ENCODE results near the gene BRMS1L. TPM values are rescaled to one million over a fixed set of nuclear protein-coding genes. Genes with fewer than 3 reads are reported as not detected.

BRMS1L gene
- total RNA-seq, 1 experiment from 2014 or later = 8.0 TPM

- no peak overlapping the region for H3K4me2 ChIP-seq
- ChIA-PET CTCF (interaction anchor here (0.9 to 1.7 kb wide), 3 partner anchors 178 to 646 kb away, joined by 3 to 8 read pairs (median 5); no protein-coding TSS in a partner anchor), POLR2A (ENCODE audit: unreplicated experiment) (interaction anchor here (0.6 kb wide), 1 partner anchor 190 kb away, joined by 3 read pairs; no protein-coding TSS in a partner anchor)
- BruUV-seq (replicated peaks) = no TSS peak
- no peak overlapping the region for H2AFZ ChIP-seq
- no peaks in the 10 kb centered on the region for H3K9me3 ChIP-seq (ENCODE audit: insufficient read depth, low read depth)
- H3K4me1 ChIP-seq (replicated peaks; ENCODE audit: insufficient read depth) = peaks cover 29% of the 10 kb centered on the region
- no peaks in the 10 kb centered on the region for H3K27me3 ChIP-seq (ENCODE audit: insufficient read depth, low read depth)
- H3K9me2 ChIP-seq (ENCODE audit: insufficient read depth) = no peaks in the 10 kb centered on the region
- no peaks in the 10 kb centered on the region for H3K79me2 ChIP-seq (ENCODE audit: low read depth)
- H4K20me1 ChIP-seq (ENCODE audit: insufficient read depth) = no peaks in the 10 kb centered on the region
- no peaks in the 10 kb centered on the region for H3K36me3 ChIP-seq (ENCODE audit: low read depth)
- H3F3A ChIP-seq (ENCODE audit: insufficient read depth, low read depth) = peaks cover 7% of the 10 kb centered on the region; the same call in 1 of the 2 replicates
- intact Hi-C loops (cut with micrococcal nuclease; ENCODE audit: unreplicated experiment) = loop anchor here (5.0 kb wide), 2 partner anchors 493 to 648 kb away; no protein-coding TSS in a partner anchor
- DNase-seq = no peak
- H3K27ac ChIP-seq = no peak overlapping the region
- H3K4me3 ChIP-seq = no peak overlapping the region
- TF ChIP-seq CTCF (conservative IDR thresholded peaks at IDR 0.05) (no peak), EZH2 (IDR thresholded peaks at IDR 0.05; ENCODE audit: low read depth) (no peak)
Observed at GRCh38 chr14:35879151-35879648, 53.1 kb downstream of the BRMS1L start.

- no TSS peak for BruUV-seq (replicated peaks)
- peaks cover 29% of the 10 kb centered on the region for H3K4me1 ChIP-seq (replicated peaks; ENCODE audit: insufficient read depth)
- no peak for TF ChIP-seq EZH2 (IDR thresholded peaks at IDR 0.05; ENCODE audit: low read depth)
- TF ChIP-seq CTCF (conservative IDR thresholded peaks at IDR 0.05) = peak; percentile 62
- no peak overlapping the region for H3K27ac ChIP-seq
- no peaks in the 10 kb centered on the region for H3K9me2 ChIP-seq (ENCODE audit: insufficient read depth)
- POLR2A ChIA-PET (ENCODE audit: unreplicated experiment) = interaction anchor here (0.6 kb wide), 1 partner anchor 190 kb away, joined by 3 read pairs; no protein-coding TSS in a partner anchor
- H3K27me3 ChIP-seq (ENCODE audit: insufficient read depth, low read depth) = no peaks in the 10 kb centered on the region
- no peak for DNase-seq
- CTCF ChIA-PET = interaction anchor here (0.9 to 1.7 kb wide), 3 partner anchors 178 to 645 kb away, joined by 3 to 8 read pairs (median 5); no protein-coding TSS in a partner anchor
- H3K79me2 ChIP-seq (ENCODE audit: low read depth) = no peaks in the 10 kb centered on the region
- H3K4me2 ChIP-seq = no peak overlapping the region
- no peak overlapping the region for H2AFZ ChIP-seq
- no peaks in the 10 kb centered on the region for H3K9me3 ChIP-seq (ENCODE audit: insufficient read depth, low read depth)
- no peaks in the 10 kb centered on the region for H4K20me1 ChIP-seq (ENCODE audit: insufficient read depth)
- peaks cover 7% of the 10 kb centered on the region; the same call in 1 of the 2 replicates for H3F3A ChIP-seq (ENCODE audit: insufficient read depth, low read depth)
- H3K4me3 ChIP-seq = no peak overlapping the region
- intact Hi-C loops (cut with micrococcal nuclease; ENCODE audit: unreplicated experiment) = loop anchor here (5.0 kb wide), 3 partner anchors 493 to 1268 kb away; no protein-coding TSS in a partner anchor
- H3K36me3 ChIP-seq (ENCODE audit: low read depth) = no peaks in the 10 kb centered on the region
Observed at GRCh38 chr14:35879654-35880249, 53.6 kb downstream of the BRMS1L start.

GRCh38 chr14:35881280-35881679, 55.1 kb downstream of the BRMS1L start:
- ChIA-PET POLR2A (ENCODE audit: unreplicated experiment) (no interaction called here), CTCF (interaction anchor here (0.9 kb wide), 1 partner anchor 188 kb away, joined by 4 read pairs; no protein-coding TSS in a partner anchor)
- Histone ChIP-seq H3K4me2 (no peak overlapping the region), H3K4me1 (replicated peaks; ENCODE audit: insufficient read depth) (peaks cover 29% of the 10 kb centered on the region), H3K27ac (no peak overlapping the region), H4K20me1 (ENCODE audit: insufficient read depth) (no peaks in the 10 kb centered on the region), H2AFZ (no peak overlapping the region), H3K9me3 (ENCODE audit: insufficient read depth, low read depth) (no peaks in the 10 kb centered on the region), H3K36me3 (ENCODE audit: low read depth) (no peaks in the 10 kb centered on the region), H3K4me3 (no peak overlapping the region), H3F3A (ENCODE audit: insufficient read depth, low read depth) (peaks cover 7% of the 10 kb centered on the region; the same call in 1 of the 2 replicates), H3K9me2 (ENCODE audit: insufficient read depth) (no peaks in the 10 kb centered on the region), H3K79me2 (ENCODE audit: low read depth) (no peaks in the 10 kb centered on the region), H3K27me3 (ENCODE audit: insufficient read depth, low read depth) (no peaks in the 10 kb centered on the region)
- BruUV-seq (replicated peaks) = no TSS peak
- DNase-seq = no peak
- intact Hi-C loops (cut with micrococcal nuclease; ENCODE audit: unreplicated experiment) = loop anchor here (5.0 kb wide), 1 partner anchor 1266 kb away; no protein-coding TSS in a partner anchor
- TF ChIP-seq CTCF (conservative IDR thresholded peaks at IDR 0.05) (no peak), EZH2 (IDR thresholded peaks at IDR 0.05; ENCODE audit: low read depth) (no peak)

Data from PC-9 (cell line).